K562 (cell line): Measurements from ENCODE around the gene MRPS24. TPM values are rescaled to one million over a fixed set of nuclear protein-coding genes. Genes with fewer than 3 reads are reported as not detected.

ENCODE experiments used
- ATAC-seq: fragments of 200-7000 bp; cut with Tn5 transposase; 3 replicates; pipeline ENCODE4 v1.9.1; 2020; ENCODE audit warnings: moderate library complexity
- BruUV-seq: library from RNA; stranded (reverse); fragments of 400-500 nt; replicated peaks from 2 replicates; lab custom pipeline; 2021; lab: Mats Ljungman, UMichigan
- CTCF ChIA-PET: fragments of 300-600 bp; formaldehyde crosslinking; extraction: SDS; loops from one replicate; lab custom pipeline; 2021; ENCODE audit warnings: low intra/inter-chr PET ratio; lab: Yijun Ruan, JAX
- POLR2A ChIA-PET: fragments of 300-600, 350-650 bp; sonication (Branson Sonifier 250); formaldehyde crosslinking; extraction: SDS; loops from one replicate; lab custom pipeline; 2021; ENCODE audit warnings: antibody characterized with exemption, inconsistent platforms; lab: Yijun Ruan, JAX
- DNase-seq, 4 experiments: peaks; one replicate each; pipeline versions ENCODE4 v3.0.0 to v3.0.0-alpha.2; 2011 to 2018; ENCODE audit warnings: low spot score in 3 of 4, mixed read lengths in 3 of 4; ENCODE audit errors: extremely low read depth in 1 of 4
- FAIRE-seq: peaks from 2 replicates; lab custom pipeline; 2011; peaks lifted over from hg19 to GRCh38; lab: Jason Lieb, UNC
- H2AFZ ChIP-seq: 2 replicates; pipeline ENCODE4 v1.6.0; 2011; ENCODE audit warnings: low read depth, low read length, control low read depth, inconsistent platforms
- H3K27ac ChIP-seq: fragments of 200-600 bp; 3 replicates; pipeline ENCODE4 v1.8.0; 2011; ENCODE audit warnings: low read depth, mild to moderate bottlenecking, control low read depth, inconsistent platforms, low read length, moderate library complexity, mixed read lengths; ENCODE audit errors: extremely low read depth
- H3K27me3 ChIP-seq, 2 experiments: fragments of 300-600 bp in 1 of 2; 2 replicates in 1 of 2; 3 replicates in 1 of 2; pipeline versions ENCODE4 v1.6.0 to v1.8.0; 2011; ENCODE audit warnings: inconsistent platforms in 2 of 2, low read length in 2 of 2, mild to moderate bottlenecking in 1 of 2, mixed read lengths in 1 of 2, moderate library complexity in 1 of 2; ENCODE audit not compliant: control insufficient read depth in 2 of 2, insufficient read depth in 2 of 2
- H3K36me3 ChIP-seq: fragments of 300-600 bp; 3 replicates; pipeline ENCODE4 v1.8.0; 2011; ENCODE audit warnings: mild to moderate bottlenecking, low read length, inconsistent platforms; ENCODE audit not compliant: control insufficient read depth, insufficient read depth
- H3K4me1 ChIP-seq, 2 experiments: fragments of 200-600 bp in 1 of 2; replicated peaks in 1 of 2; 2 replicates in 1 of 2; 3 replicates in 1 of 2; pipeline versions ENCODE4 v1.5.1 to v1.8.0; 2011; ENCODE audit warnings: inconsistent platforms in 2 of 2, low read length in 2 of 2, mild to moderate bottlenecking in 1 of 2, mixed read lengths in 1 of 2, moderate library complexity in 1 of 2; ENCODE audit not compliant: control insufficient read depth in 2 of 2, insufficient read depth in 2 of 2
- H3K4me2 ChIP-seq: 2 replicates; pipeline ENCODE4 v1.6.1; 2011; ENCODE audit warnings: low read length, control low read depth, inconsistent platforms, mixed read lengths; ENCODE audit not compliant: insufficient read depth
- H3K4me3 ChIP-seq: fragments of 200-600 bp; sonication (generic), shearing (Covaris generic); 2 replicates; pipeline ENCODE4 v1.5.1; 2016; ENCODE audit warnings: control low read depth, inconsistent platforms
- H3K79me2 ChIP-seq: fragments of 200-600 bp; 3 replicates; pipeline ENCODE4 v1.8.0; 2011; ENCODE audit warnings: low read length, inconsistent platforms; ENCODE audit not compliant: control insufficient read depth, insufficient read depth
- H3K9ac ChIP-seq, 2 experiments: 2 replicates each; pipeline versions ENCODE4 v1.6.0 to v1.6.1; 2011; ENCODE audit warnings: low read depth in 2 of 2, low read length in 2 of 2, control low read depth in 1 of 2, inconsistent platforms in 1 of 2, mild to moderate bottlenecking in 1 of 2, mixed read lengths in 1 of 2; ENCODE audit not compliant: insufficient read depth in 1 of 2
- H3K9me1 ChIP-seq: one replicate; pipeline ENCODE4 v1.6.0; 2011; ENCODE audit warnings: inconsistent platforms, mild to moderate bottlenecking, low read length, moderate library complexity; ENCODE audit not compliant: control insufficient read depth, insufficient read depth
- H3K9me3 ChIP-seq: replicated peaks from 2 replicates; pipeline ENCODE4 v1.5.1; 2011; ENCODE audit warnings: low read depth, low read length, inconsistent platforms; ENCODE audit not compliant: control insufficient read depth, insufficient read depth
- H4K20me1 ChIP-seq: replicated peaks from 2 replicates; pipeline ENCODE4 v1.6.1; 2011; ENCODE audit warnings: low read length, inconsistent platforms, mixed read lengths; ENCODE audit not compliant: control insufficient read depth, insufficient read depth
- CHD4 ChIP-seq: fragments of 200-600 bp; sonication (generic); IDR thresholded peaks from 3 replicates; pipeline ENCODE4 v1.6.1; 2012; ENCODE audit warnings: low read depth, mild to moderate bottlenecking, mixed read lengths, low read length, inconsistent platforms; ENCODE audit not compliant: insufficient read depth, insufficient replicate concordance, poor library complexity, severe bottlenecking
- DMBX1 ChIP-seq: fragments of 250-450 bp; sonication (Bioruptor Pico); IDR thresholded peaks from 2 replicates; pipeline ENCODE4 v1.8.0; 2022; ENCODE audit warnings: inconsistent platforms, mild to moderate bottlenecking, moderate library complexity, borderline replicate concordance
- ETS2 ChIP-seq: IDR thresholded peaks from 2 replicates; pipeline ENCODE4 v1.6.1; 2016; ENCODE audit warnings: borderline replicate concordance, missing genetic modification characterization, mild to moderate bottlenecking, moderate library complexity, missing compliant biosample characterization; ENCODE audit not compliant: poor library complexity, severe bottlenecking
- FOXJ2 ChIP-seq: fragments of 200-800 bp; sonication (Bioruptor generic); IDR thresholded peaks from 2 replicates; pipeline ENCODE4 v1.6.1; 2016; ENCODE audit warnings: missing genetic modification characterization, missing compliant biosample characterization
- FOXM1 ChIP-seq, 2 experiments: fragments of 450-650 bp in 1 of 2; sonication (generic) in 1 of 2; formaldehyde crosslinking in 1 of 2; IDR thresholded peaks; 2 replicates each; pipeline versions ENCODE4 v1.6.1 to v1.9.0; 2017 to 2022; ENCODE audit warnings: low read depth in 2 of 2, mild to moderate bottlenecking in 2 of 2, missing genetic modification reagents in 1 of 2, moderate library complexity in 1 of 2
- MCM2 ChIP-seq: fragments of 450-650 bp; IDR thresholded peaks from 2 replicates; pipeline ENCODE4 v1.6.1; 2017; ENCODE audit warnings: low read depth, mild to moderate bottlenecking
- NR2C1 ChIP-seq, 2 experiments: fragments of 450-650 bp; IDR thresholded peaks; 2 replicates each; pipeline ENCODE4 v1.6.1; 2017; ENCODE audit warnings: mild to moderate bottlenecking in 2 of 2, antibody characterized with exemption in 1 of 2, inconsistent platforms in 1 of 2, missing compliant biosample characterization in 1 of 2, missing genetic modification characterization in 1 of 2
- PHB ChIP-seq: fragments of 250-450 bp; sonication (Bioruptor Pico); IDR thresholded peaks from 2 replicates; pipeline ENCODE4 v1.5.0; 2021
- PML ChIP-seq: IDR thresholded peaks from 2 replicates; pipeline ENCODE4 v1.6.1; 2012; ENCODE audit warnings: low read length, inconsistent platforms
- POLR2AphosphoS5 ChIP-seq: IDR thresholded peaks from 2 replicates; pipeline ENCODE4 v1.6.1; 2011; ENCODE audit warnings: mild to moderate bottlenecking, low read depth, low read length, moderate library complexity; ENCODE audit not compliant: control insufficient read depth, insufficient read depth
- POLR2G ChIP-seq: fragments of 200-400 bp; formaldehyde crosslinking; IDR thresholded peaks from 2 replicates; pipeline ENCODE4 v1.6.1; 2017; ENCODE audit warnings: low read depth, mild to moderate bottlenecking, antibody characterized with exemption, low read length, moderate library complexity
- SP2 ChIP-seq: IDR thresholded peaks from 2 replicates; pipeline ENCODE4 v1.6.1; 2011; ENCODE audit warnings: mild to moderate bottlenecking, low read depth, low read length, moderate library complexity; ENCODE audit not compliant: poor library complexity, severe bottlenecking; ENCODE audit errors: extremely low read depth
- TCF7L2 ChIP-seq: fragments of 150-350 bp; IDR thresholded peaks from 2 replicates; pipeline ENCODE4 v1.6.1; 2016; ENCODE audit warnings: low read depth, mild to moderate bottlenecking, low read length, moderate library complexity
- U2AF1 ChIP-seq: fragments of 200-400 bp; formaldehyde crosslinking; optimal IDR thresholded peaks from 2 replicates; pipeline ENCODE3; 2017; ENCODE audit warnings: mild to moderate bottlenecking, low read depth, low read length, moderate library complexity
- WGBS: fragments of 100-300 bp; shearing (Covaris generic); methylation state at CpG from one replicate; pipeline ENCODE4 v1.1.6; 2016; ENCODE audit warnings: low coverage, mixed read lengths; ENCODE audit not compliant: insufficient coverage; ENCODE audit errors: missing lambda C conversion rate; 5-methylcytosine and 5-hydroxymethylcytosine counted together
- in situ Hi-C: fragments of 300-500 bp; cut with MboI; formaldehyde crosslinking; loops from 4 replicates; pipeline ENCODE4 v1.15.0; 2018; ENCODE audit warnings: inconsistent platforms, mixed read lengths
- intact Hi-C: fragments of 100-400 bp; cut with micrococcal nuclease; formaldehyde crosslinking; loops from 2 replicates; pipeline ENCODE4 v1.14.2; 2022
- polyA plus RNA-seq, 8 experiments: library from polyadenylated mRNA; depleted of rRNA in 4 of 8; stranded (reverse) in 5 of 8; unstranded in 3 of 8; fragments of >200 nt; fragmentation: Nextera tagmentation in 2 of 8; fragmentation: Illumina TruSeq in 1 of 8; extraction: Ambion mirVana in 2 of 8; extraction: Trizol in 1 of 8; gene quantifications; 2 replicates each; pipeline versions ENCODE4 v1.2.1 to v1.2.3, GENCODE V29; 2011 to 2014; ENCODE audit warnings: inconsistent platforms in 1 of 8, missing spikeins in 1 of 8
- total RNA-seq, 7 experiments: library from RNA; depleted of rRNA in 6 of 7; stranded (reverse); fragments of >200 nt in 6 of 7; fragmentation: Illumina TruSeq in 2 of 7; extraction: Trizol in 2 of 7; gene quantifications; 2 replicates each; pipeline versions ENCODE4 v1.2.1 to v1.2.3, GENCODE V29; 2011 to 2021; ENCODE audit warnings: low replicate concordance in 1 of 7

The MRPS24 gene
- total and polyA plus RNA-seq, 9 of the 15 experiments (the other 6 are each of a cell fraction or from before 2014, with no cell fraction given), result 51.4 to 214 (median 169) TPM

- TF ChIP-seq TCF7L2, result no peak
- TF ChIP-seq FOXJ2 (tag), result no peak
- TF ChIP-seq NR2C1 (IDR thresholded peaks at IDR 0.05), result no peak
- no peak for TF ChIP-seq NR2C1 (tag; IDR thresholded peaks at IDR 0.05)
- TF ChIP-seq CHD4, result no peak
- no peak for TF ChIP-seq FOXM1 (IDR thresholded peaks at IDR 0.05; ENCODE audit: low read depth)
- no peak for TF ChIP-seq FOXM1 (CRISPR knock-in tag; IDR thresholded peaks at IDR 0.05; ENCODE audit: low read depth)
Measured at GRCh38 chr7:43877968-43878864, 8.9 kb upstream of the MRPS24 start (continued).

DNA sequence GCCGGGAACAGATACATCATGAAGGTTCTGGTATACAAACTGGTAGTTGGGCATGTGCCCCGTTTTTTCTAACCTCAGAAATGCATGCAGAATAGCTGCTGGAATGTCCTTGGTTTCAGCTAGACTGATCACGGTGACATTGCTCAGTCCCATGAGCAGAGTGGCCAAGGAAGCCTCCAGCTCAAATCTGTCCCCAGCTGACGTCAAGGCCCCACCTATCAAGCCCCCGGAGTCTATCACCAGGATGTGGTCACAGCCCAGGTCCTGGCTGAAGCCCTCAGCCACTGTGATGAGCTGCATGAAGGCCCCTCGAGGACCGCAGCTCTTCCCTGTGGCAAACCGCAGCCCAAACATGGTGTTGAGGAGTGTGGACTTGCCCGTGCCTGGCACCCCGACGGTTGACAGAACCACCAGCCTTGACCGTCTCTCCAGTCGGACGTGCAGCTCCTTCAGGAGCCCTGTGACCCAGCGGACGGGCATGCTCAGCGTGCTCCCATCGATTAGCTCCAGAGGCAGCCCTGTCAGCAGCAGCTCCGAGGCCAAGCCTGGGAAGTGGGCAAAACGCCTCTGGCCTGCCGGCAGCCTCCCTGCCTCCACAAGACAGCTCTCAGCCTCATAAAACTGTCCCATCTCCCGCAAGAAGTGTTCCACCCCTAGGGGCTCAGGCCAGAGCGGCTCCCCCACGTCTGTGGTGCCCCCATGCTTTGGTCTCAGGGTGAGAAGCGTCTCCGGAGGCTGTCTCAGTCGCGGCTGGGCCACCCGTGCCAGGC is 7.8 kb upstream of the MRPS24 start:
- Histone ChIP-seq H3K9me3 (no peaks in the 10 kb centered on the region), H3K4me2 (no peak overlapping the region), H4K20me1 (no peaks in the 10 kb centered on the region; the same call in 1 of the 2 replicates), H3K4me3 (no peak overlapping the region), H3K27me3 (no peaks in the 10 kb centered on the region), H3K27ac (no peak overlapping the region), H3K9me1 (no peaks in the 10 kb centered on the region), H3K36me3 (peaks cover 66% of the 10 kb centered on the region), H3K9ac (peak overlapping the region in 1 of 2 experiments; percentile 29; a peak in 1 of 4 replicates), H3K4me1 (peaks cover 16 to 17% of the 10 kb centered on the region in 2 experiments; a peak in 4 of 5 replicates), H3K79me2 (no peaks in the 10 kb centered on the region), H2AFZ (no peak overlapping the region)
- TF ChIP-seq ETS2 (tag) (no peak), MCM2 (no peak), POLR2G (0 out of 2 replicates have a peak, but pooled peaks have one; percentile 32), U2AF1 (no peak), PHB (no peak), SP2 (no peak), POLR2AphosphoS5 (no peak), PML (no peak), DMBX1 (CRISPR knock-in tag) (no peak)
- 87% methylated on average over 25 of the region's 29 CpGs for whole genome bisulfite sequencing
- ATAC-seq (no peak), FAIRE-seq (no peak), DNase-seq (no peak)
- no TSS peak for BruUV-seq
- ChIA-PET POLR2A (interaction anchor here (0.8 to 1.9 kb wide), 4 partner anchors 8 to 19 kb away, joined by 3 to 4 read pairs (median 4); partner anchors contain the start of gene MRPS24), CTCF (no interaction called here)
- intact Hi-C loops (no loop called here), in situ Hi-C loops (no loop called here)
